Left kidney (tissue), 2 donors: ENCODE data around the gene TMEM238L. TPM values are rescaled to one million over a fixed set of nuclear protein-coding genes. Genes with fewer than 3 reads are reported as not detected.
A peak's percentile ranks its signal among the peaks of the same experiment; 100 is the strongest.

Source experiments
- DNase-seq: peaks from one replicate; pipeline ENCODE4 v3.0.0-alpha.2; 2013
- polyA plus RNA-seq: library from polyadenylated mRNA; unstranded; fragments of 120-200 nt; gene quantifications from one replicate; pipeline ENCODE4 v1.2.1, GENCODE V29; 2013; ENCODE audit not compliant: insufficient read length

Gene TMEM238L
- polyA plus RNA-seq, 1 donor = 3.3 TPM

GRCh38 chr17:10775058-10775457, 28.8 kb downstream of the TMEM238L start:
- DNase-seq = no peak

GRCh38 chr17:10773391-10773790, 30.5 kb downstream of the TMEM238L start:
- no peak for DNase-seq

GRCh38 chr17:10772425-10773380, 31.2 kb downstream of the TMEM238L start:
- peak; percentile 59 for DNase-seq

GRCh38 chr17:10771148-10771547, 32.8 kb downstream of the TMEM238L start:
- DNase-seq = no peak

GRCh38 chr17:10769840-10770239, 34.1 kb downstream of the TMEM238L start:
- DNase-seq = no peak

- DNase-seq = no peak
Observed at GRCh38 chr17:10768750-10769251, 35.1 kb downstream of the TMEM238L start.

- no peak for DNase-seq
Observed at GRCh38 chr17:10767232-10767631, 36.7 kb downstream of the TMEM238L start.

GRCh38 chr17:10762037-10762436, 41.9 kb downstream of the TMEM238L start:
- no peak for DNase-seq

- DNase-seq = no peak
Observed at GRCh38 chr17:10761281-10761680, 42.6 kb downstream of the TMEM238L start.

GRCh38 chr17:10758062-10758461, 45.8 kb downstream of the TMEM238L start:
- no peak for DNase-seq

GRCh38 chr17:10757647-10758046, 46.3 kb downstream of the TMEM238L start:
- DNase-seq = no peak

GRCh38 chr17:10757067-10757466, 46.8 kb downstream of the TMEM238L start:
- DNase-seq = no peak

- no peak for DNase-seq
Observed at GRCh38 chr17:10756619-10757018, 47.3 kb downstream of the TMEM238L start.

- DNase-seq = no peak
Observed at GRCh38 chr17:10756185-10756584, 47.7 kb downstream of the TMEM238L start.

- DNase-seq = no peak
Observed at GRCh38 chr17:10755592-10756127, 48.2 kb downstream of the TMEM238L start.

GRCh38 chr17:10754861-10755591, 48.9 kb downstream of the TMEM238L start:
- no peak for DNase-seq

GRCh38 chr17:10754109-10754508, 49.8 kb downstream of the TMEM238L start:
- no peak for DNase-seq

- no peak for DNase-seq
Observed at GRCh38 chr17:10752696-10753095, 51.2 kb downstream of the TMEM238L start.

GRCh38 chr17:10751563-10751962, 52.3 kb downstream of the TMEM238L start:
- DNase-seq = no peak

GRCh38 chr17:10750210-10750609, 53.7 kb downstream of the TMEM238L start:
- DNase-seq = no peak

- no peak for DNase-seq
Observed at GRCh38 chr17:10748531-10749181, 55.2 kb downstream of the TMEM238L start.

- no peak for DNase-seq
Observed at GRCh38 chr17:10745231-10745630, 58.7 kb downstream of the TMEM238L start.
